HFFc6 (cell line): Measurements from ENCODE around the gene CAPN5. TPM values are rescaled to one million over a fixed set of nuclear protein-coding genes. Genes with fewer than 3 reads are reported as not detected.
"Not testable (repeated sequence)": the region's sequence is repeated elsewhere in the genome, so short reads cannot be mapped to it uniquely, and the experiment has no call there.

Source experiments
- DNase-seq: peaks from one replicate; pipeline ENCODE4 v3.0.0-alpha.2; 2018
- H3K27ac Mint-ChIP-seq: 2 replicates; pipeline ENCODE4 v1.8.0; 2020; ENCODE audit warnings: mild to moderate bottlenecking, mixed read lengths
- H3K27me3 Mint-ChIP-seq: 2 replicates; pipeline ENCODE4 v1.8.0; 2021; ENCODE audit warnings: mild to moderate bottlenecking, moderate library complexity, mixed read lengths; ENCODE audit not compliant: insufficient read depth
- H3K36me3 Mint-ChIP-seq: 2 replicates; pipeline ENCODE4 v1.8.0; 2021; ENCODE audit warnings: low read depth, mixed read lengths
- H3K4me1 Mint-ChIP-seq: 2 replicates; pipeline ENCODE4 v1.8.0; 2020; ENCODE audit warnings: low read depth, mixed read lengths
- H3K4me3 Mint-ChIP-seq: 2 replicates; pipeline ENCODE4 v1.8.0; 2020; ENCODE audit warnings: mild to moderate bottlenecking, moderate library complexity, mixed read lengths
- H3K9me3 Mint-ChIP-seq: 2 replicates; pipeline ENCODE4 v1.8.0; 2020; ENCODE audit warnings: mild to moderate bottlenecking, mixed read lengths
- CTCF ChIP-seq: fragments of 200-600 bp; sonication (generic); IDR thresholded peaks from 2 replicates; pipeline ENCODE4 v1.5.0; 2021; ENCODE audit warnings: antibody characterized with exemption, mild to moderate bottlenecking
- total RNA-seq, 6 experiments: library from RNA; stranded (reverse); fragmentation: NEBNext Ultra II Directional; extraction: Animal tissue kit (Norgen Biotek cat#: 25700); gene quantifications; 2 replicates in 1 of 6; 3 replicates in 5 of 6; pipeline ENCODE4 v1.2.3, GENCODE V29; 2021

CAPN5 gene
- total RNA-seq, 6 experiments from 2014 or later = 20.7 to 32.7 (median 29.0) TPM

- Mint-ChIP-seq H3K27me3 (no peaks in the 10 kb centered on the region), H3K4me3 (no peak overlapping the region), H3K9me3 (no peaks in the 10 kb centered on the region), H3K36me3 (no peaks in the 10 kb centered on the region), H3K27ac (no peak overlapping the region), H3K4me1 (peaks cover 6% of the 10 kb centered on the region; the same call in 1 of the 2 replicates)
- no peak for TF ChIP-seq CTCF
- no peak for DNase-seq
Observed at GRCh38 chr11:77093056-77093891, 26.5 kb downstream of the CAPN5 start.

DNA sequence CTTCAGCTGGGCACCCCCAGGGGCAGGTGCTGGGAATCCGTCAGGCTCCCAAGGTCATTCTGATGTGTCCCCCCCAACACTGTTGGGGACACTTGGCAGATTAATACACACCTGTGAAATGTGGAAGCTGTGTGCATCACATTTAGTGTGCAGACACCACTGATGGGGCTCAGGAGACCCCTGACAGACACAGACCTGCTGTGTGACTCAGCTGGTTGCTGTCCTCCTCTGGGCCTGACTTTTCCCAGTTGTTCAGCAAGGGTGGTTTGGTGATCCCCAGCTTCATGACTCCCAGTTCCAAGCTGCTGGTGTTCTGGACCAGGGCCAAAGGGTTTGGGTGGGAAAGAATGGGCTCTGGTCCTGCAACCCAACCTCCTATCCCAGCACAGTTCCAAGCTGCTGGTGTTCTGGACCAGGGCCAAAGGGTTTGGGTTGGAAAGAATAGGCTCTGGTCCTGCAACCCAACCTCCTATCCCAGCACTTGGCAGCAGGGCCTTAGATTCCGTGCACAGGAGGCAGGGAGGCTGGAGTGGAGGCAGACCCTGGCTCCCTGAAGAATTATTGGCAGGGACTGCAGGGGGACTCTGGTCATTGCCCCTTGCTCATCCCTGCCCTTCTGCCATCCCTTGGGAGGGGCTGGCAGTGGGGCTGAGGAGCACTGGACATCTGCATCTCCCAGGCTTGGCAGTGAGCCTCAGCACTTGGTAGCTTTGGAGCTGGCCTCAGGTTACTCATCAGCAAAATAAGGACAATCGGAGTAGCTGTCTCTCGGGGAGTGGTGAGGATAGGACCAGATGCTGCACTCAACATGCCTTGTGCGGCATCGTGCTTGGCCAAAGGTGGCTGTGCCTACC, 27.4 kb downstream of the CAPN5 start:
- DNase-seq = no peak
- no peaks in the 10 kb centered on the region for H3K9me3 Mint-ChIP-seq
- no peak overlapping the region for H3K4me3 Mint-ChIP-seq
- no peak for TF ChIP-seq CTCF
- H3K27me3 Mint-ChIP-seq = no peaks in the 10 kb centered on the region
- no peaks in the 10 kb centered on the region for H3K36me3 Mint-ChIP-seq
- H3K27ac Mint-ChIP-seq = no peak overlapping the region
- H3K4me1 Mint-ChIP-seq = peaks cover 6% of the 10 kb centered on the region; the same call in 1 of the 2 replicates

GRCh38 chr11:77094841-77095365, 28.1 kb downstream of the CAPN5 start:
- H3K4me1 Mint-ChIP-seq = peaks cover 6% of the 10 kb centered on the region; the same call in 1 of the 2 replicates
- no peak for DNase-seq
- H3K36me3 Mint-ChIP-seq = no peaks in the 10 kb centered on the region
- peak; percentile 23; the same call in 1 of the 2 replicates for TF ChIP-seq CTCF
- H3K27ac Mint-ChIP-seq = no peak overlapping the region
- no peaks in the 10 kb centered on the region for H3K27me3 Mint-ChIP-seq
- no peak overlapping the region for H3K4me3 Mint-ChIP-seq
- H3K9me3 Mint-ChIP-seq = no peaks in the 10 kb centered on the region

DNA sequence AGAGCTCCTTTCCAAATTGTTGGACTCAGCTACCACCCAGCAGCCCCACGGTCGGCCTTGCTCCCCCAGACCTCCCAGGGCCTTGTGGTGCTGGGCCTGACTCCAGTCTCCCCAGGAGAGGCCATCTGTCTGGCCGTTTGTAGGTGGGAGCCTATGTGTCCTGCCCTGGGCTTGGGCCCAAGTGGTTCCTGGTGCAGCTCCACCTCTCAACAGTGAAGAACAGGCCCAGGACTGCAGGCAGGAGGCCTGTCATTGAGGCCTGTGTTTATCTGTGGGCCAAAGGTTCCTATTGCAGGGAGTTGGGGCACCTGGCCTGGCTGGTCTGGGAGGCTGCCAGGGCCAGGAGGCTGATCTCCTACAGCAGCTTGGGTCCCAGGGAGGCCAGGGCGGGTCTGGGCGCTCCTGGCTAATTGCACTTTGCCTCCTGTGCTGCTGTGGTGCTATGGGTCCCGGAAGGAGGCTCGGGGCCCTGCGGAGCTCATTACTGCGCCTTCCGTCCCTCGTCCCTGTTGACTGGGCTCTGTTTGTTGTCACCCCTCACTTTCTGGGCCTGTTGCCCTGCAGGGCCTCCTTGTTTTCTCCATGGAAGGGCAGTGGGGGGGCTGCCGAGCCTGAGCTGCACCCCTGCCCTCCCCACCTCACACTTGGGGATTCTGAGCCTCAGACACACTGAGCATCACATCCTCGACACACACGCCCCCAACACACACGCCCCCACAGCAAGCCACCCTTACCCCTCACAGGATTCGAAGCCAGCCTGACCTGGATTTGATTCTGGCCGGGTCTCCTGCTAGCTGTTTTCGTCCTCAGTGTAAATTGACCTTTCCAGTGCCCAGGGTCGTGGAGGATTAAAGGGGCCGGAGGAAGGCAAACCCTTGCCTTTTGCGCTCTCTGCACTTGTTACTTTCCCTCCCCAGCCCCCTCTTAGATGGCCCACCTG, 29.1 kb downstream of the CAPN5 start:
- no peak overlapping the region for H3K27ac Mint-ChIP-seq
- H3K9me3 Mint-ChIP-seq = no peaks in the 10 kb centered on the region
- no peak overlapping the region for H3K4me3 Mint-ChIP-seq
- H3K27me3 Mint-ChIP-seq = no peaks in the 10 kb centered on the region
- peaks cover 2% of the 10 kb centered on the region for H3K36me3 Mint-ChIP-seq
- no peak for TF ChIP-seq CTCF
- no peak for DNase-seq
- H3K4me1 Mint-ChIP-seq = peaks cover 6% of the 10 kb centered on the region

GRCh38 chr11:77096591-77097019, 29.8 kb downstream of the CAPN5 start:
- H3K4me3 Mint-ChIP-seq = no peak overlapping the region
- H3K9me3 Mint-ChIP-seq = no peaks in the 10 kb centered on the region
- no peak for TF ChIP-seq CTCF
- H3K27ac Mint-ChIP-seq = no peak overlapping the region
- peaks cover 6% of the 10 kb centered on the region for H3K36me3 Mint-ChIP-seq
- H3K4me1 Mint-ChIP-seq = peaks cover 6% of the 10 kb centered on the region; the same call in 1 of the 2 replicates
- H3K27me3 Mint-ChIP-seq = no peaks in the 10 kb centered on the region; the same call in 1 of the 2 replicates
- no peak for DNase-seq

- H3K27me3 Mint-ChIP-seq, H3K4me1 Mint-ChIP-seq, H3K36me3 Mint-ChIP-seq, H3K4me3 Mint-ChIP-seq, H3K27ac Mint-ChIP-seq, DNase-seq, H3K9me3 Mint-ChIP-seq: not testable (repeated sequence)
Observed at GRCh38 chr11:77097180-77097579, 30.4 kb downstream of the CAPN5 start.
